Measurements from ENCODE around the gene CREB1.

Gene CREB1

GRCh38 chr2:207528980-207529329 is 807 bp upstream of the CREB1 start:
- no peak for FAIRE-seq
- no peak for TF ChIP-seq CTCF (IDR thresholded peaks at IDR 0.05; ENCODE audit: insufficient read depth, missing control alignments)

DNA sequence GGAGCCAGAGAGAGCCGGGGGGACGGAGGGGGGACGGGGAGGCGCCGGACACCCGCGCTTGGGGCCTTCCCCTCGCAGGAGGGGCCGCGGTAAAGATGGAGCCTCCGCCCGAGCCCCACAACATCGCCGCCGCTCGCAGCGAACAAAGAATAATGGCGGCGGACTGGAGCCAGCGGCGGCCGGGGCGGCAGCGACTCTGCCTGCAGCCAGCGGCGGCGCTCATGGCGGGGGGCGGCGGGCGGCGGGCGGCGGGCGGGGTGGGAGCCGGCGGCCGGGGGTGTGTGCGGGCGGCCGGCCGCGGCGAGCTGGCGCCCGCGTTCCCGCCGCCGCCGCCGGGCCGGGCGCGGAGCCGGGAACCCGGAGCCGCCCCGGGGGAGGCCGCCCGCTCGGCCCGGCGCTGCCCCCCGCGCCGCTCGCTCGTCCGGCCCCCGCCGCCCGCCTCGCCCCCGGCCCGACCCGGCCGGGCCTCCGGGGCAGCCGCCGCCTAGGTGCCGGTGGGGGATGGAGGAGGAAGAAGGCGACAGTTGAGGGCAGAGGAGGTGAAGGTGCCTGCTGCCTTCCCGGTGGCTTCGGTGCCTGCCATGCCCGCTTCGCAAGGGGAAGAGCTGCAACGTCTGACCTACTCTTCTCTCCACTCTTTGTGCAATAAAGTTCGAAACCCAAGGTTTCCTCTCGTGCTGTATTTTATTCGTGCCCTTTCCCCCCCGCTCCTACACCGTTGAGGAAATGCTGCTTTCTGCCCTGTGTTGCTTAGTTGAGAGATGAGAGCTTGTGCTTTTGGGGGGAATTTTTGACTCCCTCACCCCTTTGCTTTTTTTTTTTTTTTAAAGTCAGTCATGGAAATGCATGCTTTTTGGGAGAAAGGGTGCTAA is 634 bp downstream of the CREB1 start:
- FAIRE-seq (no peak), DNase-seq (ENCODE audit: insufficient read length, low spot score) (no peak)
- TF ChIP-seq CTCF (IDR thresholded peaks at IDR 0.05; ENCODE audit: insufficient read depth, missing control alignments), result no peak

More at GRCh38 chr2:207528980-207529329, 807 bp upstream of the CREB1 start:
- DNase-seq (ENCODE audit: insufficient read length, low spot score), result no peak

GRCh38 chr2:207531032-207531952 is 1.5 kb downstream of the CREB1 start:
- DNase-seq (ENCODE audit: insufficient read length, low spot score) (no peak), FAIRE-seq (no peak)
- no peak for TF ChIP-seq CTCF (IDR thresholded peaks at IDR 0.05; ENCODE audit: insufficient read depth, missing control alignments)

DNA sequence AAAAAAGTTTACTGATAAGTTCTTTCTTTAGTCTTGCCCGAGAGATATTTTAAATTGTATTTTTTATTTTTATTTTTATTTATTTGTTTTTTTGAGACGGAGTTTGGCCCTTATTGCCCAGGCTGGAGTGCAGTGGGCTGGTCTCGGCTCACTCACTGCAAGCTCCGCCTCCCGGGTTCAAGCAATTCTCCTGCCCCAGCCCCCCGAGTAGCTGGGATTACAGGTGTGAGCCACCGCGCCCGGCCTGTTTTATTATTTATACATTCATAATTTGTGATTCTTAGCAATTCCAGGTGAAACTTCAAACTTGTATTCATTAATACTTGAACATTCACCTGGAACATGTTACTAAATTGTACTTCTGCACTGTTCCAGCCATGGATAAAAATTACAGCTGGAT is 2.9 kb downstream of the CREB1 start:
- DNase-seq (ENCODE audit: insufficient read length, low spot score) (no peak), FAIRE-seq (no peak)
- no peak for TF ChIP-seq CTCF (IDR thresholded peaks at IDR 0.05; ENCODE audit: insufficient read depth, missing control alignments)

GRCh38 chr2:207533461-207534008 is 3.8 kb downstream of the CREB1 start:
- TF ChIP-seq CTCF (IDR thresholded peaks at IDR 0.05; ENCODE audit: insufficient read depth, missing control alignments), result no peak
- no peak for FAIRE-seq
- DNase-seq (ENCODE audit: insufficient read length, low spot score), result no peak

- no peak for TF ChIP-seq CTCF (IDR thresholded peaks at IDR 0.05; ENCODE audit: insufficient read depth, missing control alignments)
- FAIRE-seq (no peak), DNase-seq (ENCODE audit: insufficient read length, low spot score) (no peak)
Measured at GRCh38 chr2:207534417-207534816, 4.7 kb downstream of the CREB1 start.

Data from D721Med (cell line).